Liver (tissue), 9 donors: ENCODE results near the gene GALNT10. TPM values are rescaled to one million over a fixed set of nuclear protein-coding genes. Genes with fewer than 3 reads are reported as not detected.

ENCODE experiments used
- DNase-seq: peaks from one replicate; pipeline ENCODE4 v3.0.0-alpha.2; 2017; ENCODE audit warnings: low spot score
- H3K27ac ChIP-seq, 2 donors: one replicate each; pipeline ENCODE4 v1.7.0; 2013; ENCODE audit warnings: inconsistent platforms in 2 of 2, low read length in 2 of 2, control low read depth in 1 of 2, low read depth in 1 of 2, mild to moderate bottlenecking in 1 of 2
- H3K27me3 ChIP-seq, 4 donors: one replicate each; pipeline versions ENCODE4 v1.6.1 to v1.7.0; 2013; ENCODE audit warnings: low read length in 3 of 4, inconsistent platforms in 1 of 4, mild to moderate bottlenecking in 1 of 4, moderate library complexity in 1 of 4; ENCODE audit not compliant: control insufficient read depth in 4 of 4, insufficient read depth in 4 of 4
- H3K36me3 ChIP-seq, 4 donors: one replicate each; pipeline versions ENCODE4 v1.6.1 to v1.7.0; 2013; ENCODE audit warnings: low read length in 3 of 4, mild to moderate bottlenecking in 3 of 4, low read depth in 1 of 4, moderate library complexity in 1 of 4; ENCODE audit not compliant: control insufficient read depth in 4 of 4, insufficient read depth in 3 of 4
- H3K4me1 ChIP-seq, 4 donors: one replicate each; pipeline versions ENCODE4 v1.6.1 to v1.7.0; 2013; ENCODE audit warnings: low read length in 3 of 4, mild to moderate bottlenecking in 3 of 4, moderate library complexity in 1 of 4; ENCODE audit not compliant: control insufficient read depth in 4 of 4, insufficient read depth in 4 of 4
- H3K4me3 ChIP-seq, 3 donors: one replicate each; pipeline versions ENCODE4 v1.6.1 to v1.7.0; 2013; ENCODE audit warnings: low read length in 3 of 3, control low read depth in 1 of 3, low read depth in 1 of 3, mild to moderate bottlenecking in 1 of 3
- H3K9ac ChIP-seq, 2 donors: one replicate each; pipeline ENCODE4 v1.7.0; 2013; ENCODE audit warnings: low read length in 2 of 2, mild to moderate bottlenecking in 2 of 2, moderate library complexity in 2 of 2, control low read depth in 1 of 2, low read depth in 1 of 2
- H3K9me3 ChIP-seq, 4 donors: one replicate each; pipeline versions ENCODE4 v1.6.1 to v1.7.0; 2013; ENCODE audit warnings: low read length in 3 of 4; ENCODE audit not compliant: control insufficient read depth in 4 of 4
- ATF3 ChIP-seq: IDR thresholded peaks from 2 replicates; pipeline ENCODE4 v1.6.1; 2016; ENCODE audit warnings: antibody characterized with exemption
- EGR1 ChIP-seq, 2 donors: IDR thresholded peaks; 2 replicates each; pipeline ENCODE4 v1.6.1; 2016 to 2018; ENCODE audit warnings: antibody characterized with exemption in 2 of 2, low read depth in 2 of 2
- FOXA1 ChIP-seq: IDR thresholded peaks from 2 replicates; pipeline ENCODE4 v1.6.1; 2016; ENCODE audit warnings: antibody characterized with exemption
- FOXA2 ChIP-seq: IDR thresholded peaks from 2 replicates; pipeline ENCODE4 v1.6.1; 2016; ENCODE audit warnings: antibody characterized with exemption
- GABPA ChIP-seq, 2 donors: IDR thresholded peaks in 1 of 2; conservative IDR thresholded peaks in 1 of 2; 2 replicates each; pipeline ENCODE4 v1.6.1; 2016; ENCODE audit warnings: antibody characterized with exemption in 2 of 2, mild to moderate bottlenecking in 1 of 2, moderate library complexity in 1 of 2
- HNF4A ChIP-seq, 2 donors: conservative IDR thresholded peaks; 2 replicates each; pipeline ENCODE4 v1.6.1; 2016; ENCODE audit warnings: antibody characterized with exemption in 2 of 2, mild to moderate bottlenecking in 2 of 2
- HNF4G ChIP-seq: IDR thresholded peaks from 2 replicates; pipeline ENCODE4 v1.6.1; 2016; ENCODE audit warnings: antibody characterized with exemption
- JUND ChIP-seq, 2 donors: IDR thresholded peaks; 2 replicates each; pipeline ENCODE4 v1.6.1; 2016; ENCODE audit warnings: antibody characterized with exemption in 2 of 2
- MAX ChIP-seq: IDR thresholded peaks from 2 replicates; pipeline ENCODE4 v1.6.1; 2016; ENCODE audit warnings: antibody characterized with exemption
- NR2F2 ChIP-seq: IDR thresholded peaks from 2 replicates; pipeline ENCODE4 v1.6.1; 2016; ENCODE audit warnings: antibody characterized with exemption
- REST ChIP-seq: IDR thresholded peaks from 2 replicates; pipeline ENCODE4 v1.6.1; 2016; ENCODE audit warnings: antibody characterized with exemption, mild to moderate bottlenecking
- TAF1 ChIP-seq: conservative IDR thresholded peaks from 2 replicates; pipeline ENCODE4 v1.6.1; 2016; ENCODE audit warnings: antibody characterized with exemption, mild to moderate bottlenecking
- YY1 ChIP-seq: IDR thresholded peaks from 2 replicates; pipeline ENCODE4 v1.6.1; 2016; ENCODE audit warnings: antibody characterized with exemption, mild to moderate bottlenecking
- ZBTB33 ChIP-seq: IDR thresholded peaks from 2 replicates; pipeline ENCODE4 v1.6.1; 2016; ENCODE audit warnings: antibody characterized with exemption
- WGBS: extraction: QIAGEN DNeasy Blood & Tissue Kit; methylation state at CpG from one replicate; pipeline ENCODE4 v1.1.7; 2013; 5-methylcytosine and 5-hydroxymethylcytosine counted together
- polyA plus RNA-seq, 2 donors: library from polyadenylated mRNA; stranded (reverse) in 1 of 2; unstranded in 1 of 2; fragments of 200-250 nt in 1 of 2; fragments of >200 nt in 1 of 2; fragmentation: Nextera tagmentation in 1 of 2; extraction: Ambion mirVana in 1 of 2; gene quantifications; one replicate each; pipeline versions ENCODE4 v1.2.1 to v1.2.3, GENCODE V29; 2013 to 2015
- total RNA-seq, 2 donors: library from RNA; depleted of rRNA; stranded (reverse); fragments of >200 nt; gene quantifications; one replicate each; pipeline ENCODE4 v1.2.3, GENCODE V29; 2014
- donor health status: healthy.
- donor health status: healthy.
- donor health status: healthy.
- donor health status: healthy.
- donor health status: healthy.

GALNT10 gene
- total and polyA plus RNA-seq, 4 donors: 1.1 to 17.8 (median 5.3) TPM

GRCh38 chr5:154321546-154321945, 131.0 kb downstream of the GALNT10 start:
- WGBS: 64% methylated on average over 3 of the region's 3 CpGs
- Histone ChIP-seq H3K36me3 (no peaks in the 10 kb centered on the region), H3K9ac (no peak overlapping the region), H3K27me3 (no peaks in the 10 kb centered on the region), H3K4me3 (no peak overlapping the region), H3K9me3 (no peaks in the 10 kb centered on the region), H3K4me1 (no peaks in the 10 kb centered on the region), H3K27ac (no peak overlapping the region)
- TF ChIP-seq MAX (no peak), REST (no peak), GABPA (IDR thresholded peaks at IDR 0.05 in 1 of 2, conservative IDR thresholded peaks at IDR 0.05 in 1 of 2) (no peak)
- DNase-seq: no peak

GRCh38 chr5:154324033-154324432, 133.5 kb downstream of the GALNT10 start:
- H3K27me3 ChIP-seq: no peaks in the 10 kb centered on the region

GRCh38 chr5:154325566-154325965, 135.0 kb downstream of the GALNT10 start:
- Histone ChIP-seq H3K4me1 (peaks cover 0 to 9% (median 0%) of the 10 kb centered on the region in 4 donors), H3K27me3 (no peaks in the 10 kb centered on the region), H3K9me3 (no peaks in the 10 kb centered on the region), H3K36me3 (no peaks in the 10 kb centered on the region), H3K9ac (no peak overlapping the region), H3K27ac (no peak overlapping the region), H3K4me3 (no peak overlapping the region)
- DNase-seq: no peak
- TF ChIP-seq JUND (IDR thresholded peaks at IDR 0.05) (no peak), EGR1 (IDR thresholded peaks at IDR 0.05; ENCODE audit: low read depth in 2 of 2) (no peak), FOXA2 (no peak), HNF4A (conservative IDR thresholded peaks at IDR 0.05) (no peak), MAX (no peak), TAF1 (no peak), NR2F2 (no peak), HNF4G (no peak), YY1 (no peak), FOXA1 (no peak), ATF3 (no peak), ZBTB33 (no peak)
- 94% methylated on average over 1 of the region's 1 CpG for WGBS

More at GRCh38 chr5:154324033-154324432, 133.5 kb downstream of the GALNT10 start:
- Histone ChIP-seq H3K4me1 (peaks cover 0 to 4% (median 0%) of the 10 kb centered on the region in 4 donors), H3K27ac (no peak overlapping the region), H3K9ac (no peak overlapping the region), H3K36me3 (no peaks in the 10 kb centered on the region), H3K4me3 (no peak overlapping the region), H3K9me3 (no peaks in the 10 kb centered on the region)
- whole genome bisulfite sequencing: 92% methylated on average over 2 of the region's 2 CpGs
- no peak for DNase-seq
- TF ChIP-seq FOXA2 (no peak), EGR1 (IDR thresholded peaks at IDR 0.05; ENCODE audit: low read depth in 2 of 2) (no peak)
